Measurements from ENCODE around the gene B2M.

DNA sequence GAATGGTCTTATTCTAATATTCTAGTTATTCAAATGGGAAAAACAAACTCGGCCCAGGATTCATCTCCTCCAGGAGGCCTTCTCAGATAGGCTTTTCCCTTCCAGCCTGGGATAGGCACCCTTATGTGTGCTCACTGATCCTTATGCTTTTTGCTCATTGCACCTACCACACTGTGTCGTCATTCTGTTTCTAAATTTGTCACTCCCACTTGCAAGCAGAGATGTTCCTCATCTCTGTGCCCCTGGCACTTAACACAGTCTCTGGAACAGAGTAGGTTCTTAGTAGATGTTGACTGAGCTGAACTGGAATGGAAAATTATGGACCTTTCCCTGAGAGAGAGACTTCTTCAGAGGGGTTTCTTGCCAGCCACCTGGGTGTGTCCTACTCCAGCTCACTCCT is 29.1 kb upstream of the B2M start:
- TF ChIP-seq CREB1 (IDR thresholded peaks at IDR 0.05; ENCODE audit: low read depth) (no peak), POLR2A (IDR thresholded peaks at IDR 0.05; ENCODE audit: low read depth, low read length) (no peak), BACH1 (IDR thresholded peaks at IDR 0.05; ENCODE audit: borderline replicate concordance) (no peak)
- TF ChIP-seq, protein P1, sequence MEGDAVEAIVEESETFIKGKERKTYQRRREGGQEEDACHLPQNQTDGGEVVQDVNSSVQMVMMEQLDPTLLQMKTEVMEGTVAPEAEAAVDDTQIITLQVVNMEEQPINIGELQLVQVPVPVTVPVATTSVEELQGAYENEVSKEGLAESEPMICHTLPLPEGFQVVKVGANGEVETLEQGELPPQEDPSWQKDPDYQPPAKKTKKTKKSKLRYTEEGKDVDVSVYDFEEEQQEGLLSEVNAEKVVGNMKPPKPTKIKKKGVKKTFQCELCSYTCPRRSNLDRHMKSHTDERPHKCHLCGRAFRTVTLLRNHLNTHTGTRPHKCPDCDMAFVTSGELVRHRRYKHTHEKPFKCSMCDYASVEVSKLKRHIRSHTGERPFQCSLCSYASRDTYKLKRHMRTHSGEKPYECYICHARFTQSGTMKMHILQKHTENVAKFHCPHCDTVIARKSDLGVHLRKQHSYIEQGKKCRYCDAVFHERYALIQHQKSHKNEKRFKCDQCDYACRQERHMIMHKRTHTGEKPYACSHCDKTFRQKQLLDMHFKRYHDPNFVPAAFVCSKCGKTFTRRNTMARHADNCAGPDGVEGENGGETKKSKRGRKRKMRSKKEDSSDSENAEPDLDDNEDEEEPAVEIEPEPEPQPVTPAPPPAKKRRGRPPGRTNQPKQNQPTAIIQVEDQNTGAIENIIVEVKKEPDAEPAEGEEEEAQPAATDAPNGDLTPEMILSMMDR (IDR thresholded peaks at IDR 0.05 in 2 of 3, conservative IDR thresholded peaks at IDR 0.05 in 1 of 3; ENCODE audit: control insufficient read depth in 2 of 3, extremely low read depth in 1 of 3, insufficient read depth in 1 of 3, low read depth in 3 of 3, low read length in 3 of 3) = no peak
- TF ChIP-seq, protein P2, sequence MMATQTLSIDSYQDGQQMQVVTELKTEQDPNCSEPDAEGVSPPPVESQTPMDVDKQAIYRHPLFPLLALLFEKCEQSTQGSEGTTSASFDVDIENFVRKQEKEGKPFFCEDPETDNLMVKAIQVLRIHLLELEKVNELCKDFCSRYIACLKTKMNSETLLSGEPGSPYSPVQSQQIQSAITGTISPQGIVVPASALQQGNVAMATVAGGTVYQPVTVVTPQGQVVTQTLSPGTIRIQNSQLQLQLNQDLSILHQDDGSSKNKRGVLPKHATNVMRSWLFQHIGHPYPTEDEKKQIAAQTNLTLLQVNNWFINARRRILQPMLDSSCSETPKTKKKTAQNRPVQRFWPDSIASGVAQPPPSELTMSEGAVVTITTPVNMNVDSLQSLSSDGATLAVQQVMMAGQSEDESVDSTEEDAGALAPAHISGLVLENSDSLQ (IDR thresholded peaks at IDR 0.05) = no peak
